ENCODE results near the gene SRP68.
"Not testable (repeated sequence)": the region's sequence is repeated elsewhere in the genome, so short reads cannot be mapped to it uniquely, and the experiment has no call there.

DNA sequence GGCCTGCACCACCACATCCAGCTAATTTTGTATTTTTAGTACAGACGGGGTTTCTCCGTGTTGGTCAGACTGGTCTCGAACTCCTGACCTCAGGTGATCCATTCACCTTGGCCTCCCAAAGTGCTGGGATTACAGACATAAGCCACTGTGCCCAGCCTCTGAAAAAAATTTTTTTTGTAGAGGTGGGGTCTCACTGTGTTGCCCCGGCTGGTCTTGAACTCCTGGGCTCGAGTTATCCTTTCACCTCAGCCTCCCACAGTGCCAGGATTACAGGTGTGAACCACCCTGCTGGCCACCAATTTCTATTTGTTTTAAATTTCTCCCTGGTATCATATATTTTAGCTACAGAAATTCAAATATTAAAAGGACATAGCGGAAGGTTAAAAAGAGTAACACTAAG, 14.1 kb downstream of the SRP68 start:
- not testable (repeated sequence) for TF ChIP-seq KLF8 (tag by site-specific recombination; IDR thresholded peaks at IDR 0.05); ZNF549 (tag by site-specific recombination; IDR thresholded peaks at IDR 0.05); ZNF560 (tag by site-specific recombination; IDR thresholded peaks at IDR 0.05; ENCODE audit: borderline replicate concordance); ATF2 (tag by site-specific recombination; IDR thresholded peaks at IDR 0.05; ENCODE audit: low read depth); CTCF (tag by site-specific recombination; IDR thresholded peaks at IDR 0.05); ZNF146 (tag by site-specific recombination; IDR thresholded peaks at IDR 0.05); ZNF248 (tag by site-specific recombination; IDR thresholded peaks at IDR 0.05); ZBTB8A (tag by site-specific recombination; IDR thresholded peaks at IDR 0.05); ZNF223 (tag by site-specific recombination; IDR thresholded peaks at IDR 0.05); RBAK (tag by site-specific recombination; IDR thresholded peaks at IDR 0.05); ZNF114 (tag by site-specific recombination; IDR thresholded peaks at IDR 0.05); HOXA7 (CRISPR knock-in tag; IDR thresholded peaks at IDR 0.05; ENCODE audit: borderline replicate concordance); KLF9 (tag by site-specific recombination; IDR thresholded peaks at IDR 0.05; ENCODE audit: low read depth); REST (tag by site-specific recombination; IDR thresholded peaks at IDR 0.05)

All from HEK293 (cell line).